Activated CD4-positive, alpha-beta T cell treated with anti-CD3 and anti-CD28 coated beads, Interleukin-2, Interleukin-4, amounts not matched to agents 100 ng/mL and 50 ng/mL, durations not matched to agents 16 hours and 8 hours (primary cell): Measurements from ENCODE around the gene GTPBP10.
A peak's percentile ranks its signal among the peaks of the same experiment; 100 is the strongest.

Source experiments
- DNase-seq: peaks from one replicate; pipeline ENCODE4 v3.0.0-alpha.2; 2020; ENCODE audit warnings: low spot score

The GTPBP10 gene

GRCh38 chr7:90351987-90352386 lies 5.5 kb downstream of the GTPBP10 start:
- DNase-seq, result no peak

GRCh38 chr7:90383422-90383821 lies 36.9 kb downstream of the GTPBP10 start:
- DNase-seq, result no peak

GRCh38 chr7:90383861-90384260 lies 37.3 kb downstream of the GTPBP10 start:
- no peak for DNase-seq

- no peak for DNase-seq
Observed at GRCh38 chr7:90384433-90384832, 37.9 kb downstream of the GTPBP10 start.

GRCh38 chr7:90387470-90388240 lies 41.1 kb downstream of the GTPBP10 start:
- DNase-seq, result no peak

GRCh38 chr7:90390926-90391325 lies 44.4 kb downstream of the GTPBP10 start:
- DNase-seq, result no peak

- DNase-seq, result no peak
Observed at GRCh38 chr7:90391488-90391887, 45.0 kb downstream of the GTPBP10 start.

GRCh38 chr7:90396420-90396819 lies 49.9 kb downstream of the GTPBP10 start:
- DNase-seq, result no peak

- no peak for DNase-seq
Observed at GRCh38 chr7:90401989-90402388, 55.5 kb downstream of the GTPBP10 start.

GRCh38 chr7:90402785-90403173 lies 56.3 kb downstream of the GTPBP10 start:
- no peak for DNase-seq

GRCh38 chr7:90403174-90404113 lies 56.9 kb downstream of the GTPBP10 start, which contains the start of gene CLDN12:
Gene CLDN12, plus strand, starts transcription at chr7:90403461. Its CDS starts 9,216 bp downstream, at chr7:90412677.
- peak; percentile 79 for DNase-seq

- DNase-seq, result no peak
Observed at GRCh38 chr7:90404777-90405176, 58.3 kb downstream of the GTPBP10 start.

- DNase-seq, result no peak
Observed at GRCh38 chr7:90407484-90407821, 60.9 kb downstream of the GTPBP10 start.

GRCh38 chr7:90408142-90408541 lies 61.6 kb downstream of the GTPBP10 start:
- no peak for DNase-seq

GRCh38 chr7:90409667-90410066 lies 63.2 kb downstream of the GTPBP10 start:
- no peak for DNase-seq

- no peak for DNase-seq
Observed at GRCh38 chr7:90411510-90411909, 65.0 kb downstream of the GTPBP10 start.

- DNase-seq, result peak; percentile 5
Observed at GRCh38 chr7:90412458-90413184, 66.1 kb downstream of the GTPBP10 start.

GRCh38 chr7:90413185-90413528 lies 66.6 kb downstream of the GTPBP10 start:
- no peak for DNase-seq

GRCh38 chr7:90421651-90422050 lies 75.1 kb downstream of the GTPBP10 start:
- DNase-seq, result no peak

- peak; percentile 43 for DNase-seq
Observed at GRCh38 chr7:90424720-90425119, 78.2 kb downstream of the GTPBP10 start.

- peak; percentile 29 for DNase-seq
Observed at GRCh38 chr7:90425376-90425775, 78.9 kb downstream of the GTPBP10 start.
